AG04449 (cell line): Measurements from ENCODE around the gene NCMAP.
A peak's percentile ranks its signal among the peaks of the same experiment; 100 is the strongest.
"Not testable (repeated sequence)": the region's sequence is repeated elsewhere in the genome, so short reads cannot be mapped to it uniquely, and the experiment has no call there.

Source experiments
- CTCF ChIA-PET: fragments of 350-600 bp; formaldehyde crosslinking; extraction: SDS; loops from one replicate; lab custom pipeline; 2021; ENCODE audit warnings: antibody characterized with exemption; lab: Yijun Ruan, JAX
- POLR2A ChIA-PET: fragments of 400-600, 350-600 bp; formaldehyde crosslinking; extraction: SDS; loops from one replicate; lab custom pipeline; 2020; ENCODE audit warnings: antibody characterized with exemption, inconsistent platforms; lab: Yijun Ruan, JAX
- DNase-seq: peaks from one replicate; pipeline ENCODE4 v3.0.0-alpha.2; 2010; ENCODE audit warnings: low read depth, low spot score
- H3K4me3 ChIP-seq: 2 replicates; pipeline ENCODE4 v1.5.1; 2011; ENCODE audit warnings: low read depth, mild to moderate bottlenecking, control low read depth, low read length
- CTCF ChIP-seq: IDR thresholded peaks from one replicate; pipeline ENCODE4 v1.5.1; 2011; ENCODE audit warnings: mild to moderate bottlenecking, moderate library complexity, low read length, control low read depth, inconsistent platforms; ENCODE audit not compliant: insufficient read depth; ENCODE audit errors: missing control alignments

Gene NCMAP

DNA sequence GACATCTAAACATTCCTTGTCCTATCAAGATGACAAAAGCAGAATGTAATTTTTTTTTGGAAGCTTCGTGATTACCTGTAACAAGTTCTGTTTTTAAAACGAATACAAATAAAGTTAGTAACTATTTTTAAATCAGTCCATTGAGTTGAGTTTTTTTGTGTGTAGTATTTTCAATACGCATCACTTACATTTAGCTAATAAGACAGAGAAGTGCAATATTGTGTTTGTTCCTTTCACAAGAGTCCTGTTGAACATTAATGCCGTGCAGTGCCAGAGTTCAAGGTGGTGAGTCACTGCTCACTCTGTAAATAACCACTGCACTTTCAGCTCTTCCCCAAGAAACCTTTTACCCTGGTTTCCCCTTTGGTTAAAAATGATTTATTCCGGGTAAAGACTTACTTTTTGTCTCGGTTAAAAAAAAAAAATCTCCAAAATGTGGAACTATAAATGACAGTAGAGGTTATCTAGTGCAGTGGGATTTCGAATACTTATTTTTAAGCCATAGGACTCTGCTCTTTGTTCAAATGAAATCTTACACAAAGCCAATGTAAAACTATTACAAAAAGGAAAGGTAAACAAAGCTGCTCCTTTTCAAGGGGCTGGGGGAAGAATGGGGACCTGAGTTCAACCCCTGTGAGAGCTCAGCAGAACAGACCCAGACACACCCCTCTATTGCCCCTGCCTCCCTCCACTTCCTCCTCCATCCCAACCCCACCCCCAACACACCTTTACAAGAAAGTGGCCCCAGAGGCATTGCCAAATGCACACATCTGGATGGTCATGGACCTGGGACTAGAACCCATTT is 14.8 kb upstream of the NCMAP start:
- TF ChIP-seq CTCF, result no peak
- POLR2A ChIA-PET, result no interaction called here
- no peak overlapping the region for H3K4me3 ChIP-seq
- DNase-seq, result peak; percentile 14
- CTCF ChIA-PET, result interaction anchor here (0.6 to 4.1 kb wide), 8 partner anchors 12 to 342 kb away, joined by 3 to 22 read pairs (median 3); no protein-coding TSS in a partner anchor

GRCh38 chr1:24541711-24542346 is 14.1 kb upstream of the NCMAP start:
- no peak overlapping the region for H3K4me3 ChIP-seq
- ChIA-PET POLR2A (no interaction called here), CTCF (interaction anchor here (0.6 to 4.1 kb wide), 10 partner anchors 11 to 343 kb away, joined by 3 to 22 read pairs (median 3); partner anchors contain the start of genes NCMAP and NIPAL3)
- DNase-seq, result no peak
- peak; percentile 28 for TF ChIP-seq CTCF

- TF ChIP-seq CTCF, result no peak
- ChIA-PET POLR2A (no interaction called here), CTCF (interaction anchor here (1.5 kb wide), 1 partner anchor 17 kb away, joined by 3 read pairs; no protein-coding TSS in a partner anchor)
- H3K4me3 ChIP-seq, result no peak overlapping the region
- DNase-seq, result no peak
Observed at GRCh38 chr1:24544239-24544638, 11.6 kb upstream of the NCMAP start.

GRCh38 chr1:24545662-24546061 is 10.2 kb upstream of the NCMAP start:
- CTCF ChIA-PET, result interaction anchor here (1.1 to 1.5 kb wide), 3 partner anchors 17 to 41 kb away, joined by 3 to 5 read pairs (median 3); no protein-coding TSS in a partner anchor
- TF ChIP-seq CTCF, result no peak
- H3K4me3 ChIP-seq, result no peak overlapping the region
- POLR2A ChIA-PET, result no interaction called here
- DNase-seq, result no peak

DNA sequence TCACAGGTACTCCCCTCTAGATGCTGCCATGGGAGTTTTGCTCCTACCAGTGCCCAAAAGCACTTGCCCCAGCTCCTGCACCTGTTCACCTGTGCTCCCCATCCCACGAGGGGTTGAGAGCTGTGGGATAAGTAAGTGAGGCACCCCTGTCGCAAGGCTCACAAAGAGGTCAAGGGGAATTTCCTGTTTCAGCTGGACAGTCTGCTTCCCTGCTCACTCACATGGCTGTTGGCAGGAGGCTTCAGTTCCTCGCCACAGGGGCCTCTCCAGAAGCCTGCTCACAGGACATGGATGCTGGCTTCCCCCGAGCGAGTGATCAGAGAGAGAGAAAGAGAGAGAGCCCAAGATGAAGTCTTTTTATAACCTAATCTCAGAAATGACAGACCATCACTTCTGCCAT is 8.7 kb upstream of the NCMAP start:
- no peak for TF ChIP-seq CTCF
- CTCF ChIA-PET, result interaction anchor here (0.8 to 2.2 kb wide), 6 partner anchors 11 to 156 kb away, joined by 3 to 7 read pairs (median 4); no protein-coding TSS in a partner anchor
- no peak overlapping the region for H3K4me3 ChIP-seq
- DNase-seq, result no peak
- POLR2A ChIA-PET, result no interaction called here

- no peak overlapping the region for H3K4me3 ChIP-seq
- TF ChIP-seq CTCF, result no peak
- DNase-seq, result no peak
- POLR2A ChIA-PET, result no interaction called here
- CTCF ChIA-PET, result interaction anchor here (0.8 to 2.2 kb wide), 6 partner anchors 10 to 157 kb away, joined by 3 to 7 read pairs (median 4); no protein-coding TSS in a partner anchor
Observed at GRCh38 chr1:24548070-24548469, 7.8 kb upstream of the NCMAP start.

- POLR2A ChIA-PET, H3K4me3 ChIP-seq, DNase-seq: not testable (repeated sequence)
- CTCF ChIA-PET, result interaction anchor here (0.9 to 1.3 kb wide), 2 partner anchors 22 to 350 kb away, joined by 3 to 5 read pairs; no protein-coding TSS in a partner anchor
Observed at GRCh38 chr1:24549210-24549609, 6.7 kb upstream of the NCMAP start.
